ENCODE measurements around the gene C10orf71.

C10orf71 gene

GRCh38 chr10:49365275-49365674, 66.3 kb downstream of the C10orf71 start:
- ATAC-seq = no peak
- TF ChIP-seq ZNF8 (CRISPR knock-in tag; IDR thresholded peaks at IDR 0.05) = no peak
- no peak for TF ChIP-seq SNAI2 (CRISPR knock-in tag; IDR thresholded peaks at IDR 0.05)
- no peak for TF ChIP-seq BACH2 (CRISPR knock-in tag; IDR thresholded peaks at IDR 0.05; ENCODE audit: borderline replicate concordance)
- TF ChIP-seq GLIS3 (CRISPR knock-in tag; IDR thresholded peaks at IDR 0.05) = no peak
- TF ChIP-seq ZNF565 (CRISPR knock-in tag; conservative IDR thresholded peaks at IDR 0.05; ENCODE audit: low read depth) = no peak
- TF ChIP-seq RARB (CRISPR knock-in tag; IDR thresholded peaks at IDR 0.05) = no peak
- no peak for TF ChIP-seq OSR1 (CRISPR knock-in tag; IDR thresholded peaks at IDR 0.05)
- TF ChIP-seq TCF4 (CRISPR knock-in tag; IDR thresholded peaks at IDR 0.05; ENCODE audit: borderline replicate concordance) = no peak
- no peak for TF ChIP-seq ZFP30 (CRISPR knock-in tag; IDR thresholded peaks at IDR 0.05)
- TF ChIP-seq ARNTL (CRISPR knock-in tag; IDR thresholded peaks at IDR 0.05; ENCODE audit: borderline replicate concordance, low read depth) = no peak
- TF ChIP-seq ZFP3 (CRISPR knock-in tag; IDR thresholded peaks at IDR 0.05) = no peak
- no peak for TF ChIP-seq TOX (CRISPR knock-in tag; IDR thresholded peaks at IDR 0.05; ENCODE audit: borderline replicate concordance)
- no peak for TF ChIP-seq ISL1 (CRISPR knock-in tag; IDR thresholded peaks at IDR 0.05)
- no peak for TF ChIP-seq POU6F1 (CRISPR knock-in tag; IDR thresholded peaks at IDR 0.05; ENCODE audit: borderline replicate concordance, low read depth)
- TF ChIP-seq ZNF70 (CRISPR knock-in tag; IDR thresholded peaks at IDR 0.05) = no peak

- no peak for ATAC-seq
These were observed 66.9 kb downstream of the C10orf71 start for GRCh38 chr10:49365675-49366415.

GRCh38 chr10:49366460-49366859, 67.5 kb downstream of the C10orf71 start:
- TF ChIP-seq ARNTL (CRISPR knock-in tag; IDR thresholded peaks at IDR 0.05; ENCODE audit: borderline replicate concordance, low read depth) (no peak), ZNF565 (CRISPR knock-in tag; conservative IDR thresholded peaks at IDR 0.05; ENCODE audit: low read depth) (no peak), GLIS3 (CRISPR knock-in tag; IDR thresholded peaks at IDR 0.05) (no peak), RARB (CRISPR knock-in tag; IDR thresholded peaks at IDR 0.05) (no peak)
- no peak for ATAC-seq

More at GRCh38 chr10:49365675-49366415, 66.9 kb downstream of the C10orf71 start:
- no peak for TF ChIP-seq CREB5 (CRISPR knock-in tag; IDR thresholded peaks at IDR 0.05; ENCODE audit: low read depth)
- no peak for TF ChIP-seq PPARA (CRISPR knock-in tag; IDR thresholded peaks at IDR 0.05; ENCODE audit: borderline replicate concordance)
- TF ChIP-seq RARB (CRISPR knock-in tag; IDR thresholded peaks at IDR 0.05) = no peak
- no peak for TF ChIP-seq ISL1 (CRISPR knock-in tag; IDR thresholded peaks at IDR 0.05)
- no peak for TF ChIP-seq ESRRG (CRISPR knock-in tag; IDR thresholded peaks at IDR 0.05)
- TF ChIP-seq ZC3H10 (CRISPR knock-in tag; IDR thresholded peaks at IDR 0.05) = no peak

- TF ChIP-seq ZFP3 (CRISPR knock-in tag; IDR thresholded peaks at IDR 0.05) (no peak), CREB5 (CRISPR knock-in tag; IDR thresholded peaks at IDR 0.05; ENCODE audit: low read depth) (no peak), ZC3H10 (CRISPR knock-in tag; IDR thresholded peaks at IDR 0.05) (no peak), RARB (CRISPR knock-in tag; IDR thresholded peaks at IDR 0.05) (no peak), CSDC2 (CRISPR knock-in tag; IDR thresholded peaks at IDR 0.05) (no peak), BACH2 (CRISPR knock-in tag; IDR thresholded peaks at IDR 0.05; ENCODE audit: borderline replicate concordance) (no peak), GLIS3 (CRISPR knock-in tag; IDR thresholded peaks at IDR 0.05) (no peak), ZNF70 (CRISPR knock-in tag; IDR thresholded peaks at IDR 0.05) (no peak), ZNF8 (CRISPR knock-in tag; IDR thresholded peaks at IDR 0.05) (no peak), ZNF565 (CRISPR knock-in tag; conservative IDR thresholded peaks at IDR 0.05; ENCODE audit: low read depth) (no peak), PPARA (CRISPR knock-in tag; IDR thresholded peaks at IDR 0.05; ENCODE audit: borderline replicate concordance) (no peak), ZFP30 (CRISPR knock-in tag; IDR thresholded peaks at IDR 0.05) (no peak), ARNTL (CRISPR knock-in tag; IDR thresholded peaks at IDR 0.05; ENCODE audit: borderline replicate concordance, low read depth) (no peak), POU6F1 (CRISPR knock-in tag; IDR thresholded peaks at IDR 0.05; ENCODE audit: borderline replicate concordance, low read depth) (no peak)
- no peak for ATAC-seq
These were observed 68.6 kb downstream of the C10orf71 start for GRCh38 chr10:49367600-49367999.

Measured in SK-N-SH treated with all-trans-retinoic acid at 6 μM for 48 hours (cell line).